ENCODE results near the gene MCCC1.
"Not testable (repeated sequence)": the region's sequence is repeated elsewhere in the genome, so short reads cannot be mapped to it uniquely, and the experiment has no call there.

Gene MCCC1

GRCh38 chr3:183099026-183099837 is at the start of gene MCCC1:
TSS of gene MCCC1 (minus strand) at chr3:183099496. CDS start at chr3:183099440, 56 bp downstream.
- DNase-seq = peak; percentile 96 to 97

GRCh38 chr3:183148056-183148455 is 48.8 kb upstream of the MCCC1 start:
- DNase-seq = no peak

GRCh38 chr3:183144363-183144762 is 45.1 kb upstream of the MCCC1 start:
- DNase-seq = no peak

DNA sequence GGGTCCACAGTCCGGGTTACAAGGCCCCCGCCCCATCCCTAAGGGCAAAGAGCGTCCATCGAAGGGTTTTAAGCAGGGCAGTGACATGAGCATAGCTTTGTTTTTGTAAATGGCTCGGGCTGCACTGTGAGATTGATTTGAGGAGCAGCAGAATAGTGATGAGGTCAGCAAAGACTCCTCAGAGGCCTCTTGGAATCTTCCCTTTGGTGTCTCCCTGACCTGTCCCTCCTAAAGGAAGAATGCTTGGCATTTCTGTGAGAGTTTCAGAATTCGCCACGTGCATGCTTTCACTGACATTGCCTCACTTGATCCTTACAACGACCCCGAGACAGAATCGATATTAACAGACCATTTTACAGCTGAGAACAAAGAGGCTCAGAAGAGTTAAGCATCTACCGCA is 42.9 kb upstream of the MCCC1 start:
- DNase-seq = no peak

- DNase-seq = no peak
Measured at GRCh38 chr3:183134844-183135243, 35.5 kb upstream of the MCCC1 start.

- DNase-seq = no peak
Measured at GRCh38 chr3:183132409-183132808, 33.1 kb upstream of the MCCC1 start.

GRCh38 chr3:183131735-183132134 is 32.4 kb upstream of the MCCC1 start:
- no peak for DNase-seq

DNA sequence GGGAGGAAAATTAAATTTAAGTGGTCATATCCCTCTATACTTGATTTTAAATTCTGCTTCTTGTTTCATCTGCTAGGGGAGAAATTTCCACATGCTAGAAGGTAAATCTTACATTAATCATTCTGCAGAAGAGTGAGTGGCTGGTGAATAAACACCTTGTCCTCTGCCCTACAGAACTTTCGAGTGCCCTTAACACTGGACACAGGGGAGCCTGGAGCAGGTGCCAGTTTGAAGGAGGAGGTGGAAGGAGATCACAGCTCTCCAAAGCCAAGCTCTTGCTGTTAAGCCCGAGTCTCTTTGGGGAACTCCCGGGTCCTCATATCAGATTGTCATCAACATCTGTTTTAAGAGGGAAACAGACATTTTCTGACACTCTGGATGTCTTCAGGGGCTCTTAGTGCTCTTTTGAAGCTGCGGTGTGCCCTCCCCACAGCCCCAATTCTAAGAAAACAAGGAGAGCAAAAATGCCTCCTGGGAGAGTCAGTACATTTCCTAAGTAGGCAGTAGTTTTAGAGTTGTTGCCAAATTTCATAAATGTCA is 32.0 kb upstream of the MCCC1 start:
- DNase-seq = no peak

- DNase-seq = no peak
Measured at GRCh38 chr3:183129243-183129642, 29.9 kb upstream of the MCCC1 start.

- DNase-seq = no peak
Measured at GRCh38 chr3:183128709-183129108, 29.4 kb upstream of the MCCC1 start.

DNA sequence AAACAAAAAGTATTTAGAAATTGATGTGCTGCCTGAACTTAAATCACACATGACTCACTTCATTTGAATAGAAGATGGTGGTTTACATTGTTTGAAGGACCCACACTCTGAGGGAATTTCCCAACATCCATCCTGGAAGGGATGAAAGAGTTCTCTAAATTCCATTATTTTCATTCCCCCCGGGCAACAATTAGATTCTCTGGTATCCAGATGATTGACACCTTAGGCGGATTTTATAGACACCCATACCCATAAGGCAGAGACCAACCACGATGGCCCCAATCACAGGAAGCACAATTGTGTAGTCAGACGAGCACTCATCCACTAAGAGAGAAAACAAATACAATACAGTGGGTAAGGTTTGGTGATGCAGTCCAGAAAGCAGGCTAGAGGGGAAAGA is 24.6 kb upstream of the MCCC1 start:
- no peak for DNase-seq

DNA sequence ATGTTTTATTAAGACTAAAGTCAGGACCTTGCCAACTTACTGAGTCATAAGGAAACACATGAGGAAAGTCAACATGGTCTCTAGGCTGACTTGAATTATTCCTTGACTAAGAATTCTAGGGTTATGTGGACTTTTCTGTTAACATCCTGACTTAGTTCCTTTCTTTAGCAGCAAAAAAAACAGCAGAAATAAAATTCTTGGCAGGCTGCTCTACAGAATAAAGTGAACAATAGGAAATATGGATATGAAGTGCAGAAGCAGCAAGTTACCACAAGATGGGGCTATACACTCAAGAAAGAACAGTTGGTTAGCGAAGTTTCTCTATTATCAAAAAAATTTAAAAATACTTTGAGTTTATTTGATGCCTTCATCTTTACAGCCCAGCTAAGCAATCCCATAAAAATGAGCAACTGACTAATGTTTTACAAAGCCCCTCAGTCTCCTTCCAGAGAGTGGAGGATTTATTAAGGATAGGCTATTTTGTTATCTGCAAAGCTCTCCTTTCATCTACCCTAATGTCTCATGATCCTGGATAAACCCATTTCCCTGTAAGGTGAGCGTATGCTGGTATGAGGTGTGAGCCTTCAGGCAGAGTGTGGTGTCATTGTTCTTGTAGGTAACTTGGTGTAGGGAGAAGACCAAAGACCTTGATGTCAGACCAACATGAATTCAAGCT is 23.1 kb upstream of the MCCC1 start:
- peak in 1 of 2 experiments; percentile 6 for DNase-seq

- DNase-seq = no peak
Measured at GRCh38 chr3:183120538-183121215, 21.4 kb upstream of the MCCC1 start.

GRCh38 chr3:183117056-183117455 is 17.8 kb upstream of the MCCC1 start:
- DNase-seq = no peak

DNA sequence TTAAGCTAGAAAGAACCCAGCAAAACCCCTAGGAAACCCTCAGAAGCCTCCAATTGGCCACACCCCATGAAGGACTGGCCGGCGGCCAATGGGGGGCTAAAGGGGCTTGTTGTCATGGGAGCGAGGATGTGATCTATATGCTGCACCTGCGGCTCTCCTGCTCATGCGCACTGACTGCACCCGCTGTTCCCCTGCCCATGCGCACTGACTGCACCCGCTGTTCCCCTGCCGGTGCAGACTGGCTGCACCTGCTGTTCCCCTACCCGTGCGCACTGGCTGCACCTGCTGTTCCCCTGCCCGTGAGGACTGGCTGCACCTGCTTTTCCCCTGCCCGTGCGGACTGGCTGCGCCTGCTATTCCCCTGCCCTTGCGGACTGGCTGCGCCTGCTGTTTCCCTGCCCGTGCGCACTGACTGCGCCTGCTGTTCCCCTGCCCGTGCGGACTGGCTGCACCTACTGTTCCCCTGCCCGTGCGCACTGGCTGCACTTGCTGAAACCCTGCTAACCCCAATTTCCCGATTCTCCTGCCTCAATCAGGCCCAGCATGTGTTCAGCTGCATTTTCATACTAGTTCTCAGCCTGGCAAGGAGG is 16.8 kb upstream of the MCCC1 start:
- peak; percentile 97 for DNase-seq

GRCh38 chr3:183114384-183115178 is 15.3 kb upstream of the MCCC1 start:
- DNase-seq = peak in 1 of 2 experiments; percentile 15

DNA sequence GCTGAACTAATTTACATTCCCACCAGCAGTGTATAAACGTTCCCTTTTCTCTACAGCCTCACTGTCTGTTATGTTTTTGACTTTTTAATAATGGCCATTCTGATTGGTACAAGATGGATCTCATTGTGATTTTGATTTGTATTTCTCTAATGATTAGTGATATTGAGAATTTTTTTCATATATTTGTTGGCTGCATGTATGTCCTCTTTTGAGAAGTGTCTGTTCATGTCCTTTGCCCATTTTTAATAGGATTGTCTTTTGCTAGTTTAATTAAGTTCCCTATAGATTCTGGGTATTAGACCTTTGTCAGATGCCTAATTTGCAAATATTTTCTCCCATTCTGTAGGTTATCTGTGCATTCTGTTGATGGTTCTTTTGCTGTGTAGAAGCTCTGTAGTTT is 10.6 kb upstream of the MCCC1 start:
- DNase-seq = not testable (repeated sequence)

- DNase-seq = no peak
Measured at GRCh38 chr3:183108470-183108869, 9.2 kb upstream of the MCCC1 start.

- DNase-seq = peak in 1 of 2 experiments; percentile 12
Measured at GRCh38 chr3:183108001-183108449, 8.7 kb upstream of the MCCC1 start.

DNA sequence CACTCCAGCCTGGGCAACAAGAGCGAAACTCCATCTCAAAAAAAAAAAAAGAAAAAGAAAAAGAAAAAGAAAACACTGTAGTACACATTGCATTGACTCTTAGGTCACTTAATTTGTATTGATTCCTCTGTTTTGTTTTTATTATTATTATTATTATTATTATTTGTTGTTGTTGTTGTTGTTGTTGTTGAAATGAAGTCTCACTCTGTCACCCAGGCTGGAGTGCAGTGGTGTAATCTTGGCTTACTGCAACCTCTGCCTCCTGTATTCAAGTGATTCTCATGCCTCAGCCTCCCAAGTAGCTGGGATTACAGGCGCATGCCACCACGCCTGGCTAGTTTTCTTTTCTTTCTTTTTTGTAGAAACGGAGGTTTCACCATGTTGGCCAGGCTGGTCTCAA is 8.1 kb upstream of the MCCC1 start:
- DNase-seq = not testable (repeated sequence)

DNA sequence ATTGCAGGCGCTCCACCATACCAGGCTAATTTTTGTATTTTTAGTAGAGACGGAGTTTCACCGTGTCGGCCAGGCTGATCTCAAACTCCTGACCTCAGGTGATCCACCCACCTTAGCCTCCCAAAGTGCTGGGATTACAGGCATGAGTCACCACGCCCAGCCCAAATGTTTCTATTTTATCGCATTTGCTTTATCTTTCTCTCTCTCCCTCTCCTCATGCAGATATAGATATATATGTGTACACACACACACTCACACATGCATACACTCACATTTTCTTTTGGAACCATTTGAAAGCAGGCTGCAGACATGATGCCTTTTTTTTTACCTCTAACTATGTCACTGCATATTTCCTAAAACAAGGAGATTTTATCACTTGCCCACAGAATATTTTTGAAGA is 7.3 kb upstream of the MCCC1 start:
- no peak for DNase-seq

DNA sequence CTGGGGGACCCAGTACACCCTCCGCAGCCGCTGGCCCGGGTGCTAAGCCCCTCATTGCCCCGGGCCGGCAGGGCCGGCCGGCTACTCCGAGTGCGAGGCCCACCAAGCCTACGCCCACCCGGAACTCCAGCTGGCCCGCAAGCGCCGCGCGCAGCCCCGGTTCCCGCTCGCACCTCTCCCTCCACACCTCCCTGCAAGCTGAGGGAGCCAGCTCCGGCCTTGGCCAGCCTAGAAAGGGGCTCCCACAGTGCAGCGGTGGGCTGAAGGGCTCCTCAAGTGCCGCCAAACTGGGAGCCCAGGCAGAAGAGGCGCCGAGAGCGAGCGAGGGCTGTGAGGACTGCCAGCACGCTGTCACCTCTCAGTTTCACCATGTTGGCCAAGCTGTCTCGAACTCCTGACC is 4.7 kb upstream of the MCCC1 start:
- DNase-seq = not testable (repeated sequence)

All from SHP77 (cell line).